A549 (cell line): ENCODE data around the gene CTAG1B. TPM values are rescaled to one million over a fixed set of nuclear protein-coding genes. Genes with fewer than 3 reads are reported as not detected.

Experiments
- ATAC-seq, 2 experiments: fragments of 200-7000 bp in 1 of 2; fragments of >200 bp in 1 of 2; cut with Nextera tagmentation in 1 of 2; cut with Tn5 transposase in 1 of 2; 3 replicates each; pipeline versions ENCODE4 v1.8.0 to v1.9.1; 2018 to 2020; ENCODE audit warnings: mild to moderate bottlenecking in 1 of 2, moderate library complexity in 1 of 2
- CTCF ChIA-PET: fragments of 300-600 bp; sonication (Branson Sonifier 250); formaldehyde crosslinking; extraction: SDS; loops from one replicate; lab custom pipeline; 2021; ENCODE audit warnings: antibody characterized with exemption, inconsistent platforms; lab: Yijun Ruan, JAX
- POLR2A ChIA-PET: fragments of 350-600 bp; formaldehyde crosslinking; extraction: SDS; loops from one replicate; lab custom pipeline; 2021; ENCODE audit warnings: antibody characterized with exemption, inconsistent platforms; lab: Yijun Ruan, JAX
- DNase-seq, 2 experiments: peaks; one replicate each; pipeline versions ENCODE4 v3.0.0 to v3.0.0-alpha.2; 2011 to 2016; ENCODE audit warnings: low read depth in 1 of 2, low spot score in 1 of 2
- FAIRE-seq: peaks from 2 replicates; lab custom pipeline; 2011; peaks lifted over from hg19 to GRCh38; lab: Jason Lieb, UNC
- H3K27ac ChIP-seq, 2 experiments: fragments of >200 bp; sonication (Bioruptor Twin); formaldehyde crosslinking; 3 replicates each; pipeline ENCODE4 v1.5.1; 2016 to 2017
- H3K4me1 ChIP-seq: fragments of >200 bp; sonication (Bioruptor Twin); formaldehyde crosslinking; 3 replicates; pipeline ENCODE4 v1.6.1; 2016
- H3K4me2 ChIP-seq: fragments of >200 bp; sonication (Bioruptor Twin); formaldehyde crosslinking; 3 replicates; pipeline ENCODE4 v1.6.1; 2016
- H3K4me3 ChIP-seq: fragments of >200 bp; sonication (Bioruptor Twin); formaldehyde crosslinking; 3 replicates; pipeline ENCODE4 v1.5.1; 2016
- H3K9me3 ChIP-seq: fragments of >200 bp; sonication (Bioruptor Twin); formaldehyde crosslinking; 3 replicates; pipeline ENCODE4 v1.6.1; 2016
- CBX2 ChIP-seq: fragments of 200-600 bp; sonication (generic); IDR thresholded peaks from 2 replicates; pipeline ENCODE4 v1.6.1; 2016; ENCODE audit warnings: low read depth, mild to moderate bottlenecking, borderline replicate concordance
- CHD4 ChIP-seq: fragments of 200-600 bp; sonication (generic); IDR thresholded peaks from 2 replicates; pipeline ENCODE4 v1.6.1; 2016; ENCODE audit warnings: antibody characterized with exemption, mild to moderate bottlenecking, borderline replicate concordance
- CTCF ChIP-seq: fragments of >200 bp; sonication (Bioruptor Twin); formaldehyde crosslinking; IDR thresholded peaks from 3 replicates; pipeline ENCODE4 v1.5.1; 2016
- E2F6 ChIP-seq: IDR thresholded peaks from 2 replicates; pipeline ENCODE4 v1.6.1; 2012; ENCODE audit warnings: low read depth, borderline replicate concordance
- EHMT2 ChIP-seq: fragments of 200-600 bp; sonication (generic); IDR thresholded peaks from 2 replicates; pipeline ENCODE4 v1.6.1; 2016; ENCODE audit warnings: antibody characterized with exemption, low read depth, mild to moderate bottlenecking, moderate library complexity
- ESRRA ChIP-seq: fragments of 150-350 bp; IDR thresholded peaks from 2 replicates; pipeline ENCODE4 v1.6.1; 2014; ENCODE audit warnings: mild to moderate bottlenecking, low read length, borderline replicate concordance
- FOSL2 ChIP-seq, 2 experiments: fragments of 450-650 bp in 1 of 2; fragments of >200 bp in 1 of 2; sonication (Bioruptor Twin) in 1 of 2; formaldehyde crosslinking; IDR thresholded peaks; 2 replicates each; pipeline versions ENCODE4 v1.5.0 to v1.6.1; 2016 to 2020; ENCODE audit warnings: mild to moderate bottlenecking in 1 of 2, moderate library complexity in 1 of 2
- HDAC2 ChIP-seq: fragments of 200-600 bp; sonication (generic); IDR thresholded peaks from 2 replicates; pipeline ENCODE4 v1.6.1; 2016
- HOXA7 ChIP-seq: fragments of 250-450 bp; sonication (Bioruptor Pico); IDR thresholded peaks from 2 replicates; pipeline ENCODE4 v1.5.0; 2020; ENCODE audit warnings: mild to moderate bottlenecking, moderate library complexity
- JUN ChIP-seq, 2 experiments: fragments of >200 bp; sonication (Bioruptor Twin); formaldehyde crosslinking; IDR thresholded peaks; 2 replicates in 1 of 2; 3 replicates in 1 of 2; pipeline ENCODE4 v1.6.1; 2016 to 2017
- JUNB ChIP-seq: fragments of >200 bp; sonication (Bioruptor Twin); formaldehyde crosslinking; IDR thresholded peaks from 2 replicates; pipeline ENCODE4 v1.6.1; 2016
- KDM1A ChIP-seq: fragments of 200-600 bp; sonication (generic); IDR thresholded peaks from 2 replicates; pipeline ENCODE4 v1.6.1; 2016; ENCODE audit warnings: low read depth, mild to moderate bottlenecking
- KDM5A ChIP-seq: fragments of 200-600 bp; sonication (generic); IDR thresholded peaks from 2 replicates; pipeline ENCODE4 v1.6.1; 2016; ENCODE audit warnings: antibody characterized with exemption, mild to moderate bottlenecking
- PBX3 ChIP-seq: IDR thresholded peaks from 2 replicates; pipeline ENCODE4 v1.6.1; 2012
- PHF8 ChIP-seq: fragments of 200-600 bp; sonication (generic); IDR thresholded peaks from 2 replicates; pipeline ENCODE4 v1.6.1; 2016; ENCODE audit warnings: low read depth, mild to moderate bottlenecking, antibody characterized with exemption, moderate library complexity, borderline replicate concordance
- RFX5 ChIP-seq: fragments of 450-650 bp; IDR thresholded peaks from 2 replicates; pipeline ENCODE4 v1.7.1; 2014; ENCODE audit warnings: antibody characterized with exemption, mild to moderate bottlenecking, moderate library complexity
- TP53 ChIP-seq: fragments of 250-450 bp; sonication (Bioruptor Pico); IDR thresholded peaks from 2 replicates; pipeline ENCODE4 v1.5.0; 2021; ENCODE audit warnings: mild to moderate bottlenecking, moderate library complexity
- USF2 ChIP-seq: fragments of 450-650 bp; IDR thresholded peaks from 2 replicates; pipeline ENCODE4 v1.6.1; 2014; ENCODE audit warnings: antibody characterized with exemption
- ZC3H11A ChIP-seq: fragments of 450-650 bp; IDR thresholded peaks from 2 replicates; pipeline ENCODE4 v1.6.1; 2014; ENCODE audit warnings: antibody characterized with exemption, mild to moderate bottlenecking
- WGBS: methylation state at CpG from one replicate; pipeline ENCODE4 v1.1.6; 2017; ENCODE audit errors: missing lambda C conversion rate; 5-methylcytosine and 5-hydroxymethylcytosine counted together
- polyA plus RNA-seq, 4 experiments: library from polyadenylated mRNA; depleted of rRNA in 3 of 4; stranded (reverse); fragments of >200 nt; fragmentation: RNase III in 1 of 4; extraction: RNeasy Plus Mini Kit Qiagen cat#74134 plus additional on column Dnase treatment in 1 of 4; gene quantifications; 2 replicates in 3 of 4; 3 replicates in 1 of 4; pipeline ENCODE4 v1.2.3, GENCODE V29; 2011 to 2017

Gene CTAG1B
- polyA plus RNA-seq, 2 of the 4 experiments (the other 2 are of a cell fraction): not detected

GRCh38 chrX:154655786-154656185, 36.7 kb upstream of the CTAG1B start:
- 52% methylated on average over 8 of the region's 11 CpGs for WGBS
- ATAC-seq (no peak; a peak in 1 of 6 replicates), DNase-seq (no peak), FAIRE-seq (no peak)
- Histone ChIP-seq H3K27ac (no peak overlapping the region), H3K4me3 (no peak overlapping the region), H3K9me3 (no peaks in the 10 kb centered on the region), H3K4me1 (no peaks in the 10 kb centered on the region), H3K4me2 (no peak overlapping the region)
- POLR2A ChIA-PET: no interaction called here
- CTCF ChIA-PET: no interaction called here
- TF ChIP-seq HOXA7 (no peak), CBX2 (no peak), USF2 (no peak), JUN (IDR thresholded peaks at IDR 0.05) (no peak), PBX3 (no peak), ZC3H11A (no peak), FOSL2 (IDR thresholded peaks at IDR 0.05) (no peak), FOSL2 (CRISPR knock-in tag; IDR thresholded peaks at IDR 0.05) (no peak), CHD4 (no peak), PHF8 (no peak), KDM5A (no peak)

GRCh38 chrX:154655346-154655745, 36.3 kb upstream of the CTAG1B start:
- CTCF ChIA-PET: no interaction called here
- WGBS: 43% methylated on average over 6 of the region's 6 CpGs
- FAIRE-seq: no peak
- no peak overlapping the region for H3K4me2 ChIP-seq
- no peaks in the 10 kb centered on the region for H3K4me1 ChIP-seq
- TF ChIP-seq TP53 (CRISPR knock-in tag): no peak
- no peak for TF ChIP-seq FOSL2 (IDR thresholded peaks at IDR 0.05)
- no peak for TF ChIP-seq FOSL2 (CRISPR knock-in tag; IDR thresholded peaks at IDR 0.05)
- no peak for TF ChIP-seq RFX5
- TF ChIP-seq PHF8: no peak
- no peak for TF ChIP-seq KDM5A
- TF ChIP-seq JUNB: no peak
- TF ChIP-seq CTCF: no peak
- TF ChIP-seq ESRRA: no peak
- no peak for TF ChIP-seq PBX3
- TF ChIP-seq EHMT2: no peak
- TF ChIP-seq KDM1A: no peak
- TF ChIP-seq HOXA7: no peak
- no peak for TF ChIP-seq HDAC2
- TF ChIP-seq E2F6: no peak
- no peak overlapping the region for H3K27ac ChIP-seq
- POLR2A ChIA-PET: no interaction called here
- DNase-seq: no peak
- H3K9me3 ChIP-seq: no peaks in the 10 kb centered on the region
- ATAC-seq: 0 out of 6 replicates have a peak, but pooled peaks of 1 of the 2 experiments have one; percentile 28
- H3K4me3 ChIP-seq: no peak overlapping the region
